H1 (cell line): ENCODE data around the gene IL18RAP. TPM values are rescaled to one million over a fixed set of nuclear protein-coding genes. Genes with fewer than 3 reads are reported as not detected.

Source experiments
- SAP30 ChIP-seq: fragments of 300-600 bp; sonication (generic); IDR thresholded peaks from 2 replicates; pipeline ENCODE4 v1.7.1; 2012; ENCODE audit warnings: low read length, moderate library complexity, mild to moderate bottlenecking, inconsistent platforms; ENCODE audit not compliant: insufficient read depth, insufficient replicate concordance
- polyA plus RNA-seq, 7 experiments: library from polyadenylated mRNA; depleted of rRNA in 3 of 7; stranded (reverse) in 5 of 7; unstranded in 2 of 7; fragments of >200 nt in 5 of 7; fragments of 200-250 nt in 2 of 7; gene quantifications; 1 replicate in 5 of 7; 2 replicates in 1 of 7; 4 replicates in 1 of 7; pipeline versions ENCODE4 v1.2.1 to v1.2.3, GENCODE V29; 2011 to 2013; ENCODE audit warnings: missing spikeins in 2 of 7, mixed read lengths in 2 of 7
- total RNA-seq: library from RNA; stranded (reverse); fragmentation: NEBNext Ultra II Directional; extraction: Animal tissue kit (Norgen Biotek cat#: 25700); gene quantifications from 2 replicates; pipeline ENCODE4 v1.2.1, GENCODE V29; 2021

The IL18RAP gene
- total and polyA plus RNA-seq, 2 of the 8 experiments (the other 6 are each of a cell fraction or from before 2014, with no cell fraction given): not detected

GRCh38 chr2:102399499-102400141, 23.3 kb upstream of the IL18RAP start (continued):
- no peak for TF ChIP-seq SAP30
